Muscle layer of colon (tissue), 2 donors: ENCODE measurements around the gene GTF3C1.

Experiments
- H3K27ac ChIP-seq: one replicate; pipeline ENCODE4 v1.7.0; 2013; ENCODE audit warnings: low read depth, mild to moderate bottlenecking, low read length, moderate library complexity
- H3K27me3 ChIP-seq, 2 donors: one replicate each; pipeline ENCODE4 v1.7.0; 2013; ENCODE audit warnings: low read length in 2 of 2, mild to moderate bottlenecking in 2 of 2; ENCODE audit not compliant: insufficient read depth in 2 of 2, control insufficient read depth in 1 of 2
- H3K36me3 ChIP-seq: one replicate; pipeline ENCODE4 v1.7.0; 2013; ENCODE audit warnings: mild to moderate bottlenecking, low read length; ENCODE audit not compliant: insufficient read depth
- H3K4me1 ChIP-seq: one replicate; pipeline ENCODE4 v1.7.0; 2013; ENCODE audit warnings: mild to moderate bottlenecking, low read length; ENCODE audit not compliant: insufficient read depth
- H3K4me3 ChIP-seq, 2 donors: one replicate each; pipeline ENCODE4 v1.7.0; 2013; ENCODE audit warnings: low read length in 2 of 2, low read depth in 1 of 2, mild to moderate bottlenecking in 1 of 2, moderate library complexity in 1 of 2
- H3K9ac ChIP-seq: one replicate; pipeline ENCODE4 v1.7.0; 2013; ENCODE audit warnings: low read length
- H3K9me3 ChIP-seq: one replicate; pipeline ENCODE4 v1.7.0; 2013; ENCODE audit warnings: mild to moderate bottlenecking, low read length
- donor health status: abdominal sarcoma.
- donor health status: Adenocarcinoma of cecum.

GTF3C1 gene

GRCh38 chr16:27428026-27428785 lies 121.5 kb downstream of the GTF3C1 start:
- Histone ChIP-seq H3K36me3 (no peaks in the 10 kb centered on the region), H3K9ac (no peak overlapping the region), H3K27me3 (no peaks in the 10 kb centered on the region)

GRCh38 chr16:27427538-27427937 lies 122.2 kb downstream of the GTF3C1 start:
- Histone ChIP-seq H3K27me3 (no peaks in the 10 kb centered on the region), H3K9ac (no peak overlapping the region), H3K36me3 (no peaks in the 10 kb centered on the region), H3K27ac (no peak overlapping the region), H3K4me1 (no peaks in the 10 kb centered on the region), H3K9me3 (peaks cover 5% of the 10 kb centered on the region), H3K4me3 (no peak overlapping the region)

More at GRCh38 chr16:27428026-27428785, 121.5 kb downstream of the GTF3C1 start:
- Histone ChIP-seq H3K9me3 (no peaks in the 10 kb centered on the region), H3K4me1 (no peaks in the 10 kb centered on the region), H3K27ac (no peak overlapping the region), H3K4me3 (no peak overlapping the region)

- peaks cover 6% of the 10 kb centered on the region for H3K9me3 ChIP-seq
- H3K9ac ChIP-seq, result no peak overlapping the region
- no peak overlapping the region for H3K4me3 ChIP-seq
- no peaks in the 10 kb centered on the region for H3K4me1 ChIP-seq
- no peaks in the 10 kb centered on the region for H3K27me3 ChIP-seq
- no peaks in the 10 kb centered on the region for H3K36me3 ChIP-seq
- no peak overlapping the region for H3K27ac ChIP-seq
These were observed 123.0 kb downstream of the GTF3C1 start for GRCh38 chr16:27426423-27427408.

- Histone ChIP-seq H3K9me3 (peaks cover 10% of the 10 kb centered on the region), H3K9ac (no peak overlapping the region)
These were observed 123.8 kb downstream of the GTF3C1 start for GRCh38 chr16:27425961-27426360.

GRCh38 chr16:27424772-27425498 lies 124.8 kb downstream of the GTF3C1 start:
- Histone ChIP-seq H3K27me3 (no peaks in the 10 kb centered on the region), H3K36me3 (no peaks in the 10 kb centered on the region), H3K4me3 (no peak overlapping the region), H3K9ac (no peak overlapping the region), H3K9me3 (peaks cover 10% of the 10 kb centered on the region), H3K27ac (no peak overlapping the region), H3K4me1 (no peaks in the 10 kb centered on the region)

More at GRCh38 chr16:27425961-27426360, 123.8 kb downstream of the GTF3C1 start:
- H3K36me3 ChIP-seq, result no peaks in the 10 kb centered on the region
- H3K27me3 ChIP-seq, result no peaks in the 10 kb centered on the region
- no peak overlapping the region for H3K27ac ChIP-seq
- no peaks in the 10 kb centered on the region for H3K4me1 ChIP-seq
- H3K4me3 ChIP-seq, result no peak overlapping the region

GRCh38 chr16:27421961-27422740 lies 127.6 kb downstream of the GTF3C1 start:
- Histone ChIP-seq H3K4me1 (no peaks in the 10 kb centered on the region), H3K9ac (no peak overlapping the region), H3K9me3 (peaks cover 10% of the 10 kb centered on the region), H3K27me3 (no peaks in the 10 kb centered on the region), H3K36me3 (no peaks in the 10 kb centered on the region), H3K27ac (no peak overlapping the region), H3K4me3 (no peak overlapping the region)

- no peaks in the 10 kb centered on the region for H3K4me1 ChIP-seq
- no peak overlapping the region for H3K27ac ChIP-seq
- H3K4me3 ChIP-seq, result no peak overlapping the region
- H3K27me3 ChIP-seq, result no peaks in the 10 kb centered on the region
- no peaks in the 10 kb centered on the region for H3K36me3 ChIP-seq
- no peak overlapping the region for H3K9ac ChIP-seq
- peaks cover 5% of the 10 kb centered on the region for H3K9me3 ChIP-seq
These were observed 132.6 kb downstream of the GTF3C1 start for GRCh38 chr16:27417047-27417671.

GRCh38 chr16:27414788-27415431 lies 134.8 kb downstream of the GTF3C1 start:
- Histone ChIP-seq H3K4me1 (no peaks in the 10 kb centered on the region), H3K27me3 (no peaks in the 10 kb centered on the region), H3K4me3 (no peak overlapping the region), H3K9me3 (no peaks in the 10 kb centered on the region), H3K27ac (no peak overlapping the region), H3K9ac (no peak overlapping the region), H3K36me3 (no peaks in the 10 kb centered on the region)

- Histone ChIP-seq H3K9me3 (no peaks in the 10 kb centered on the region), H3K4me1 (no peaks in the 10 kb centered on the region), H3K27ac (no peak overlapping the region), H3K27me3 (no peaks in the 10 kb centered on the region), H3K4me3 (no peak overlapping the region), H3K9ac (no peak overlapping the region), H3K36me3 (no peaks in the 10 kb centered on the region)
These were observed 135.8 kb downstream of the GTF3C1 start for GRCh38 chr16:27413956-27414355.

- Histone ChIP-seq H3K4me1 (no peaks in the 10 kb centered on the region), H3K36me3 (no peaks in the 10 kb centered on the region), H3K9ac (no peak overlapping the region), H3K4me3 (no peak overlapping the region), H3K27me3 (peaks cover 0 to 6% of the 10 kb centered on the region in 2 donors), H3K27ac (no peak overlapping the region), H3K9me3 (no peaks in the 10 kb centered on the region)
These were observed 139.0 kb downstream of the GTF3C1 start for GRCh38 chr16:27410761-27411160.
